GM19468 (cell line): Measurements from ENCODE around the gene PARN.
"Not testable (repeated sequence)": the region's sequence is repeated elsewhere in the genome, so short reads cannot be mapped to it uniquely, and the experiment has no call there.

Experiments used
- ATAC-seq: cut with Tn5 transposase; IDR thresholded peaks from one replicate; pipeline ENCODE4 v1.9.1; 2021; ENCODE audit warnings: mild to moderate bottlenecking, moderate library complexity, moderate number of reproducible peaks; ENCODE audit not compliant: unreplicated experiment; ENCODE audit errors: extremely low read depth

The PARN gene

DNA sequence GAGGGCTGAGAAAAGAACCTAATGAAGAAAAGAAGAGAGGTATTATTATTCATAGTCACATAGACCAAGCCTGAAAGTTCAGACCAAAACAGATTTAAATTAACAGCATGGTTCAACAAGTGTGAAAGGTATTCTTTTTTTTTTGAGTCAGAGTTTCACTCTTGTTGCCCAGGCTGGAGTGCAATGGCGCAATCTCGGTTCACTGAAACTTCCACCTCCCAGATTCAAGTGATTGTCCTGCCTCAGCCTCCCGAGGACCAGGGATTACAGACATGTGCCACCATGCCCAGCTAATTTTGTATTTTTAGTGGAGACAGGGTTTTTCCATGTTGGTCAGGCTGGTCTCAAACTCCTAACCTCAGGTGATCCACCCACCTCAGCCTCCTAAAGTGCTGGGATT, 49.1 kb downstream of the PARN start:
- ATAC-seq: not testable (repeated sequence)

DNA sequence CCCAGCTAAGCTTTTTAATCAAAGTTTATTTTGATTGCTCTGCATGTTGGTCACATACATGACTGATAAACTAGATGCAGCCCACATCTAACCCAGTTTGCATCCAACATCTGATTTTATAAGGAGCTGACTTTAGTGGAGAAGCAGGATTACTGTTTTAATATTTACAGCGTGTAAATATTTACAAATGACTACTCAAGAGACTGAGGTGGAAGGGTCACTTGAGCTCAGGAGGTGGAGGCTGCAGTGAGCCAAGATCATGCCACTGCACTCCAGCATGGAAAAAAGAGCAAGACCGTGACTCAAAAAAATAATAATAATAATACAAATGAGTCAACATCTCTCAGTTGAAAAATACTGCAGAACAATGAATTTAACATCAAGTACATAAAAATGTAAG, 50.8 kb downstream of the PARN start:
- ATAC-seq: no peak

GRCh38 chr16:14576532-14576931, 53.5 kb downstream of the PARN start:
- no peak for ATAC-seq

GRCh38 chr16:14576069-14576468, 54.0 kb downstream of the PARN start:
- no peak for ATAC-seq

DNA sequence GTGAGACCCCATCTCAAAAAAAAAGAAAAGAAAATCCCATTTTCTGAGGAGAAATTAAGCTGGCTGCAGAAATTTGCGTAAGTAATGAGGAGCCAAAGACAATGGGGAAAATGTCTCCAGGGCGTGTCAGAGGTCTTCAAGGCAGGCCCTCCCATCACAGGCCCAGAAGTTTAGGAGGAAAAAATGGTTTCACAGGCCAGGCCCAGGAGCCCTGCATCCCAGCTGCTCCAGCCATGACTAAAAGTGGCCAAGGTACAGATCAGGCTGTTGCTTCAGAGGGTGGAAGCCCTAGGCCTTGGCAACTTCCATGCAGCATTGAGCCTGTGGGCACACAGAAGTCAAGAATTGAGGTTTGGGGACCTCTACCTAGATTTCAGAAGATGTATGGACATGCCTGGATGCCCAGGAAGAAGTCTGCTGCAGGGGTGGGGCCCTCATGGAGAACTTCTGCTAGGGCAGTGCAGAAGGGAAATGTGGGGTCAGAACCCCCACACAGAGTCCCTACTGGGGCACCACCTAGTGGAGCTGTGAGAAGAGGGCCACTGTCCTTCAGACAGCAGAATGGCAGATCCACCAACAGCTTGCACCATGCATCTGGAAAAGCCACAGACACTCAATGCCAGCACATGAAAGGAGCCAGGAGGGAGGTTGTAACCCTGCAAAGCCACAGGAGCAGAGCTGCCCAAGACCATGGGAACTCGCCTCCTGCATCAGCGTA, 55.2 kb downstream of the PARN start:
- ATAC-seq: not testable (repeated sequence)

DNA sequence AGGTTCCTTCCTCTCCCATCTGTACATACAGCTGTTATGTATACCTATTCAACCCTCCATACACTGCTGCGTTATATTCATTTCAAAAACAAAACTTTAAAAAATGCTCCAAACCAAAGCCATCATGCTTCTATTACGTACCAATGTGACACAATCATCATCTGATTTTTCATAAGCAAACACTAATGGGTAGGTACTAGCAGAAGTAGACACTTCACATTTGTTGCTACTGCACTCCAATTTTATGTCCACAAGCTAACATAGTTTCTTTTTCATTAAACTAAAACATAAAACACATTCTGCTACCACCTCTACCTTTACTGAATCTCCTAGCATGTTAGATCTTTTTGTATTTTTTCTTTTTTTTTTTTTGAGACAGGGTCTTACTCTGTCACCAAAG, 57.5 kb downstream of the PARN start:
- no peak for ATAC-seq

GRCh38 chr16:14569213-14569612, 60.8 kb downstream of the PARN start:
- no peak for ATAC-seq

DNA sequence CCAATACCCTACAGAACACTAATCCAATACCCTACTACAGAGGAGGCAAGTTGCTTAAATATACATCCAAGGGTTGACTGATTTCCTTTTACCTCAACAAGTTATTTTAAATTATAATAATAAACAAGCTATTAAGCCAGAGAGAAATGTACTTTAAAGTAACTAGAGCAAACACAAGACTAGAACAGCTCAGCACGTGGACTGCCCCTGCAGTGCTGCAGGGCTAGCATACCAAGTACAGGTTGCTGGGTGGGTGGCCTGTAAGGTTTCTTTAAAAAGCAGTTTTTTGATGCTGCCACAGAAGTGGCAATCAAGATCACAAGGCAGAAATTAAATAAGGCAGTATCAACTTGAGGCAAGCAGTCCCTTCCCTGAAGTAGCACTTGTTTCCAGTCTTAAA, 63.5 kb downstream of the PARN start:
- no peak for ATAC-seq

GRCh38 chr16:14565688-14566025, 64.4 kb downstream of the PARN start:
- ATAC-seq: no peak

- ATAC-seq: no peak
These were observed 65.0 kb downstream of the PARN start for GRCh38 chr16:14564861-14565687.

DNA sequence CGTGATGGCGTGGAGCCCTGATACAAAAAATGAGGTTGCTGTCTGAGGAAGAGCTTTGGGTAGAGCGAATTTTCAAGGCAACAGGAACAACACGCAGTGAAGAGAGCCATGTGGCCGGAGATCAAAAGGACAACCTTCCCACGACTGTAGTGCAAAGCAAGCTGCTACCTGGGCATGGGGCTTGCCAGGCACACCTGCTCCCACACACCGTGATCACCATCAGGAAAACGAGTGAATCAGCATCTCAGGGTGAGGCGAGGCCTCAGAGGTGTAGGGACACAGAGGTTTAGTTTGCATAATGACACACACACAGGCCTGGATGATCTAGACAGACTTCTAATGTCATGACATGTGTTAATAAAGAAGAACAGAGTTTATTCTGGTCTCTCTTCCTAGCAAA, 65.7 kb downstream of the PARN start:
- ATAC-seq: no peak

GRCh38 chr16:14562691-14563491, 67.2 kb downstream of the PARN start:
- ATAC-seq: no peak

DNA sequence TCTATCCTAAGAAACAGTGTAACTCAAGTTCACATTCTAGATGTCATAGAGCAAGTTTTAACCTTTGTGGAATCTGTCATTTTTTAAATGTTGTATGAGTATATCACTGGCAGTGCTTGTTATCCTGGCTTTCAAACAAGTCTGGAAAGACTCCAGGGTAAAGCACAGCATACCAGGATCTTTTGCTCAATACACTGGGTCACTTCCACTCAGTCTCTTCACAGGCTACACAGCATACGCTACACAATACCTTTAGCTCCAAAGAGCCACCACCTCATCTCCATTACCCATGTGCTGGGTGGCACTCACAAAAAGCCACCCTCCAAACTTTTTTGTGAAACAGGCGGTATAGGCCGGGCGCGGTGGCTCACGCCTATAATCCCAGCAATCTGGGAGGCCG, 69.5 kb downstream of the PARN start:
- no peak for ATAC-seq

DNA sequence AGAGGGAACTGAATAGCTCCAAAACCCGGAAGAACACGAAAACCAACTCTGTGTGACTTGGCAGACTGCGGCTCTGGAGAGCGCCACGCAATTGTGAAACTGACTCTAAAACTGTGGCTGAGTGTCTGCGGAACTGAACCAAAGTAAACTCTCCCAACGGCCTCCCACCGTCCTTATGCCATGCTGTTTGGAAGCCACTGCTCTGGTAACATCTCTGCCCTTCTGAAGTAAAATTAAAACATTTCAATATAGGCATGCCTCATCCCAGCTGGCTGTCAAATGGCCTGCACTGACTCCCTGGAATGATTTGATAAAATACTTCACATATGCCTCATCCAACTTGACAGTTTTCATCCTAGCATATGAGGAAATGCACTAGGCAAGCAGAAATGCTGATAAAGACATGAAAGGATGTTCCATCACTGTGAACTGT, 70.2 kb downstream of the PARN start:
- no peak for ATAC-seq

GRCh38 chr16:14553447-14553846, 76.6 kb downstream of the PARN start:
- no peak for ATAC-seq

DNA sequence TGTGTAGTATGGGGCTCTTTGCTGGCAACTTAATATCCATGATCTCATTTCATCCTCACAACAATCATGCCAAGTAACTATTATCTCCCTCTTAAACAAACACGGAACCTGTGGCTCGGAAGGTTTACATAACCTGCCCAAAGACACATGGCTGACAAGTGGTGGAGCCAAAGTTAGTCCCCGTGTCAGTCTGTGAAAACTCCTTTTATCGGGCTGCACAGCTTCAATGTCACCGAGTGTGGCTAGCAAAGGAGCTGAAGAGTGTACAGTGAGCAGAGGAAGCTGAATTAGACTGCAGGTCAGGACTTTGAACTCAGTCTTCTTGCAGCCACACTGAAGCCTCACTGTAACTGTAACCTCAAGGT, 80.3 kb downstream of the PARN start:
- no peak for ATAC-seq

GRCh38 chr16:14548933-14549788, 80.9 kb downstream of the PARN start:
- ATAC-seq: no peak

- no peak for ATAC-seq
These were observed 84.6 kb downstream of the PARN start for GRCh38 chr16:14545346-14545884.

GRCh38 chr16:14544846-14545245, 85.2 kb downstream of the PARN start:
- not testable (repeated sequence) for ATAC-seq

GRCh38 chr16:14539631-14540030, 90.4 kb downstream of the PARN start:
- ATAC-seq: no peak
